GM12892 (cell line): Measurements from ENCODE around the gene NR3C2.

Source experiments
- POLR2A ChIP-seq: IDR thresholded peaks from 2 replicates; pipeline ENCODE4 v1.6.1; 2011; ENCODE audit warnings: low read depth, low read length, control low read depth
- POLR2AphosphoS5 ChIP-seq: IDR thresholded peaks from 2 replicates; pipeline ENCODE4 v1.6.1; 2011; ENCODE audit warnings: low read depth, low read length, control low read depth
- TAF1 ChIP-seq: IDR thresholded peaks from 2 replicates; pipeline ENCODE4 v1.6.1; 2011; ENCODE audit warnings: low read depth, mild to moderate bottlenecking, control low read depth, low read length, borderline replicate concordance

DNA sequence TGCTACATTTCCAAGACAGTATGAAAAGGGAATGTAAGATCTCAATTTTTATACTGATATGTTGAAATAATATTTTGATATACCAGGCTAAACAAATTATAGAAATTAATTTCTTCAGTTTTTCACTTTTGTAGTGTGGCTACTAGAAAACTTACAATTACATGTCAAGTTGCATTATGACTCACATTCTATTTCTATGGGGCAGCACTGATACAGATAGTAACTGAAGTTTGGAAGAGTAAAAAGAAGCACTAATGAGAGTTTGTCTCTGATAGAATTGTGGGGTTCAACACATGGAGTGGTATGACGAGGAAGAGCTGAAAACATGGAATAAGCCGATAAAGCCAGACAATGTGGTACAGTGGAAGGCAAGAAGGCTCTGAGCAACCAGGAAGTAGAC is 95.6 kb downstream of the NR3C2 start:
- no peak for TF ChIP-seq POLR2A
- TF ChIP-seq TAF1, result no peak
- no peak for TF ChIP-seq POLR2AphosphoS5
